ENCODE results near the gene CARD11. TPM values are rescaled to one million over a fixed set of nuclear protein-coding genes. Genes with fewer than 3 reads are reported as not detected.

CARD11 gene
- total RNA-seq, 1 donor, result under 0.01 TPM

- no peak for TF ChIP-seq CTCF (IDR thresholded peaks at IDR 0.05; ENCODE audit: insufficient read depth, low read length)
- H3K4me3 ChIP-seq (ENCODE audit: low read depth, low read length), result no peak overlapping the region
- no peak for DNase-seq (ENCODE audit: low read depth)
Measured at GRCh38 chr7:3067193-3067592, 23.5 kb upstream of the CARD11 start.

GRCh38 chr7:3066506-3066905 lies 22.8 kb upstream of the CARD11 start:
- TF ChIP-seq CTCF (IDR thresholded peaks at IDR 0.05; ENCODE audit: insufficient read depth, low read length), result no peak
- DNase-seq (ENCODE audit: low read depth), result no peak

GRCh38 chr7:3065724-3066143 lies 22.1 kb upstream of the CARD11 start:
- no peak overlapping the region for H3K4me3 ChIP-seq (ENCODE audit: low read depth, low read length)
- peak; percentile 11 for DNase-seq (ENCODE audit: low read depth)

More at GRCh38 chr7:3066506-3066905, 22.8 kb upstream of the CARD11 start:
- H3K4me3 ChIP-seq (ENCODE audit: low read depth, low read length), result no peak overlapping the region

DNA sequence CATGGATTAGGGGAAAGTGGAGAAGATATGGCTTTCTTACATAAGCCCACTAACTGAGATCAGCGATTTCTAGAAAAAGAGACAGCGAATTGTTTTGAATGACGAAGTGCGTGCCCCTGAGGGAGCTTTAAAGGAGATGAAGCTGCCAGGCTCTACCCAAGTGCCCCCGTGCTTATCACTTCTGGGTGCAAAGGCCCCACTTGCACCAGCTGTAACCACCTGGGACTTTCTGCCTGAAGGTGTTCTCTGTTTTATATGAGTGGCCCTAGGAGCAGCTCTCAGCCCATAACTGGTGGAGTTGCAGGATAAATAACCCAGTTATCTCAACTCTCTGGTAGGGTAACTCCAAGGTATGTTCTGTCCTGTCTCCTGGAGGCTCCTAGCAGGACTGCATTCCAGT lies 20.4 kb upstream of the CARD11 start:
- no peak for TF ChIP-seq CTCF (IDR thresholded peaks at IDR 0.05; ENCODE audit: insufficient read depth, low read length)
- DNase-seq (ENCODE audit: low read depth), result no peak
- no peak overlapping the region for H3K4me3 ChIP-seq (ENCODE audit: low read depth, low read length)

More at GRCh38 chr7:3065724-3066143, 22.1 kb upstream of the CARD11 start:
- TF ChIP-seq CTCF (IDR thresholded peaks at IDR 0.05; ENCODE audit: insufficient read depth, low read length), result peak; percentile 42

DNA sequence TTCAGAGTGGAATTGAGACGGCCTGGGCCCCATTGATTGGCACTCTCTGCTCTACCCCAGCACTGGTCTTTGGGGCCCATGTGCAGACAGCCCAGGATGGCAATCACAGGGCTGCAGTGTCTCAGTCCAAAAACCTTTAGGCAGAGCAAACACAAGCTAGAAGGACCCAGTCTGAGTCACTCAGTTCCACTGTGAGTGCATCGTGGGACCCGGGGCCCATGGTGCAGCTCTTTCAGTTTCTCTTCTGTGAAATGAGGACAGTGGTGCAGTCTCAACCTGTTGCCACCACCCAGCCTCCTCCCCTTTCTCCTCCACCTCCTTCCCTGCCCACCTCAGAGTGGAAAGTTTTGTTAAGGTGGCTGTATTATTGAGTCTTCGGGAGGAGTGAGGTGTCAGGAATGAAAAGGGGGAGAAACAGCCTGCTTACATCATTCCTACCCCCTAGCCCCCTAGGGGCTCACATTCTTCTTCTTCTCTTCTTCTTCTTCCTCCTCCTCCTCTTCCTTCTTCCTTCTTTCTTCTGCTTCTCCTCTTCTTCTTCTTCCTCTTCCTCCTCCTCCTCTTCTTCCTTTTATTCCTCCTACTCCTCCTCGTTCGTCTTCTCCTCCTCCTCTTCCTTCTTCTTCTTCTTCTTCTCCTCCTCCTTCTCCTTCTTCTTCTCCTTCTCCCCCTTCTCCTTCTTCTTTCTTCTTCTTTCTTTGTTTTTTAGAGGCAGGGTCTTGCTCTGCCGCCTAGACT lies 19.5 kb upstream of the CARD11 start:
- H3K4me3 ChIP-seq (ENCODE audit: low read depth, low read length), result no peak overlapping the region
- TF ChIP-seq CTCF (IDR thresholded peaks at IDR 0.05; ENCODE audit: insufficient read depth, low read length), result no peak
- DNase-seq (ENCODE audit: low read depth), result no peak

DNA sequence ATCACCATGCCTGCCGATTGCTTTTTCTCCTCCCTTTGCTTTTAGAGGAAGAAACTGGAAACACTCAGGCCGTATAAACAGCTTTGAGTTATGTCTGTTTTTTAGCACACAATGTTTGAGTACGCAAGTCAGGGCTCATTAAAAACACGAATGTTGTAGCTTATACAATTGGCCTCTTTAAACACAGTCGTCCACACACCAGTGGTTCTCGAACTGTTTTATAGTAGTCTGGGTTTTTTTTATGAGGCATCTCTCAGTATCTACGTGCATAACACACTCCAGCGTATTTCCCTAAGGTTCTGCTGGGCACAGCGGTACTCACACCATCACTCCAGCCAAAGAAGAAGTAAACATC lies 13.4 kb upstream of the CARD11 start:
- no peak overlapping the region for H3K4me3 ChIP-seq (ENCODE audit: low read depth, low read length)
- DNase-seq (ENCODE audit: low read depth), result no peak
- no peak for TF ChIP-seq CTCF (IDR thresholded peaks at IDR 0.05; ENCODE audit: insufficient read depth, low read length)
